GM12874 (cell line): ENCODE data around the gene NR1I2.

Experiments used
- TF ChIP-seq, protein P1 (sequence below): IDR thresholded peaks from 2 replicates; pipeline ENCODE4 v1.5.1; 2011; ENCODE audit warnings: low read depth, mild to moderate bottlenecking, control low read depth, low read length, moderate library complexity; ENCODE audit not compliant: insufficient read depth

Gene NR1I2

DNA sequence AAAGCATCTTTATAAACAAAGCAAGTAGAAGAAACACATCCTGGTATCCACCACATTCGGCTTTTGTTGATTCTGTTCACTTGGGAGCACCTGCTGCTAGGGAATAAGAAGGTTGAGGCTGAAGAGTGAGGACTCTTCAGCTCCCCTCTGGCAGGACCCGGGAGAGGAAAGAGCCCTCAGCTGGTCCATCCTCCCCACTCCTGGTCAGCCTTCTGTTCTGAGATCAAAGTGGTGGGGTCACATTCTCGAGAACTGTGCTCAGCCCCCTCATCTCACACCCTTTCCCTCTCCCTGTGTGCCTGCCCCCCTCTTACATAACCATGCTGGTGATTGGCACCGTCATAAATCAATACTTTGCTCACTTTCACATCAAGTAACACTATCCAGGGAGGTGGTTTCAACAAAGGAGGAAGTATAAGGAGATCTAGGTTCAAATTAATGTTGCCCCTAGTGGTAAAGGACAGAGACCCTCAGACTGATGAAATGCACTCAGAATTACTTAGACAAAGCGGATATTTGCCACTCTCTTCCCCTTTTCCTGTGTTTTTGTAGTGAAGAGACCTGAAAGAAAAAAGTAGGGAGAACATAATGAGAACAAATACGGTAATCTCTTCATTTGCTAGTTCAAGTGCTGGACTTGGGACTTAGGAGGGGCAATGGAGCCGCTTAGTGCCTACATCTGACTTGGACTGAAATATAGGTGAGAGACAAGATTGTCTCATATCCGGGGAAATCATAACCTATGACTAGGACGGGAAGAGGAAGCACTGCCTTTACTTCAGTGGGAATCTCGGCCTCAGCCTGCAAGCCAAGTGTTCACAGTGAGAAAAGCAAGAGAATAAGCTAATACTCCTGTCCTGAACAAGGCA lies at the start of gene NR1I2:
NR1I2 (plus strand) TSS at position 772 of the 869 bp plus-strand sequence.
- TF ChIP-seq, protein P1, sequence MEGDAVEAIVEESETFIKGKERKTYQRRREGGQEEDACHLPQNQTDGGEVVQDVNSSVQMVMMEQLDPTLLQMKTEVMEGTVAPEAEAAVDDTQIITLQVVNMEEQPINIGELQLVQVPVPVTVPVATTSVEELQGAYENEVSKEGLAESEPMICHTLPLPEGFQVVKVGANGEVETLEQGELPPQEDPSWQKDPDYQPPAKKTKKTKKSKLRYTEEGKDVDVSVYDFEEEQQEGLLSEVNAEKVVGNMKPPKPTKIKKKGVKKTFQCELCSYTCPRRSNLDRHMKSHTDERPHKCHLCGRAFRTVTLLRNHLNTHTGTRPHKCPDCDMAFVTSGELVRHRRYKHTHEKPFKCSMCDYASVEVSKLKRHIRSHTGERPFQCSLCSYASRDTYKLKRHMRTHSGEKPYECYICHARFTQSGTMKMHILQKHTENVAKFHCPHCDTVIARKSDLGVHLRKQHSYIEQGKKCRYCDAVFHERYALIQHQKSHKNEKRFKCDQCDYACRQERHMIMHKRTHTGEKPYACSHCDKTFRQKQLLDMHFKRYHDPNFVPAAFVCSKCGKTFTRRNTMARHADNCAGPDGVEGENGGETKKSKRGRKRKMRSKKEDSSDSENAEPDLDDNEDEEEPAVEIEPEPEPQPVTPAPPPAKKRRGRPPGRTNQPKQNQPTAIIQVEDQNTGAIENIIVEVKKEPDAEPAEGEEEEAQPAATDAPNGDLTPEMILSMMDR: no peak

DNA sequence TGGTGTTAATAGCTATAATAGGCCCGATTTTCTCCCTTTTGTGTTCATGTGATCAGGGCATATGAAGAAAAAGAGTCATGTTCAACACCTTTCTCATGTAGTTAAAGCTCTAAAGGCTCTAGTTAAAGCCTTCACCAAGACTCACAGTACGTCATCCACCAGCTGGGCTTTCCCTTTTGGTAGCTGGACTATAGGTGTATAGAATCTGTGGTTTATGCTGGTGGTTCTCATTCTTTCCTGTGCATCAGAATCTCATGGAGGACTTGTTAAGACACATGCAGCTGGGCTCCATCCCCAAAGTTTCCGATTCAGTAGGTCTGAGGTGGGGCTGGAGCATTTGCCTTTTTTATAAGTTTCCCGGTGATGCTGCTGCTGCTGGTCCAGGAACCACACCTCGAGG lies 48.1 kb upstream of the NR1I2 start:
- TF ChIP-seq, protein P1: no peak

DNA sequence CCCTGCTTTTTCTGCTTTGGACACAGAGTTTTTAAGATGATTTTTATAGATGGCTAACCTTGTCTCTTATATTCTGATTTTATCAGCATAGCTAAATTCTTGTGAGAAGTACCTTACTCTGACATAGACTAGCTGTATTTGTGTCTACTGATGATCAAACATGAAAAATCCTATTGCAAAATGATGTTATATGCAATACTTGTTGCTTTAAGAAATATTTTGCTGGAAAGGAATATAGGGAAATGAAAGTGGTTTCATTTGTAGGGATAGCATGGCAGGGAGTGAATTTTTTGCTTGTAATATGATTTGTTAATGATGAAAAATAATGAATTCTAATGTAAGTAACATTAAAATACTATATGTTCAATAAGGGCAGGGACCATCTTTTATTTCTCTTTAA lies 43.2 kb upstream of the NR1I2 start:
- TF ChIP-seq, protein P1: no peak

DNA sequence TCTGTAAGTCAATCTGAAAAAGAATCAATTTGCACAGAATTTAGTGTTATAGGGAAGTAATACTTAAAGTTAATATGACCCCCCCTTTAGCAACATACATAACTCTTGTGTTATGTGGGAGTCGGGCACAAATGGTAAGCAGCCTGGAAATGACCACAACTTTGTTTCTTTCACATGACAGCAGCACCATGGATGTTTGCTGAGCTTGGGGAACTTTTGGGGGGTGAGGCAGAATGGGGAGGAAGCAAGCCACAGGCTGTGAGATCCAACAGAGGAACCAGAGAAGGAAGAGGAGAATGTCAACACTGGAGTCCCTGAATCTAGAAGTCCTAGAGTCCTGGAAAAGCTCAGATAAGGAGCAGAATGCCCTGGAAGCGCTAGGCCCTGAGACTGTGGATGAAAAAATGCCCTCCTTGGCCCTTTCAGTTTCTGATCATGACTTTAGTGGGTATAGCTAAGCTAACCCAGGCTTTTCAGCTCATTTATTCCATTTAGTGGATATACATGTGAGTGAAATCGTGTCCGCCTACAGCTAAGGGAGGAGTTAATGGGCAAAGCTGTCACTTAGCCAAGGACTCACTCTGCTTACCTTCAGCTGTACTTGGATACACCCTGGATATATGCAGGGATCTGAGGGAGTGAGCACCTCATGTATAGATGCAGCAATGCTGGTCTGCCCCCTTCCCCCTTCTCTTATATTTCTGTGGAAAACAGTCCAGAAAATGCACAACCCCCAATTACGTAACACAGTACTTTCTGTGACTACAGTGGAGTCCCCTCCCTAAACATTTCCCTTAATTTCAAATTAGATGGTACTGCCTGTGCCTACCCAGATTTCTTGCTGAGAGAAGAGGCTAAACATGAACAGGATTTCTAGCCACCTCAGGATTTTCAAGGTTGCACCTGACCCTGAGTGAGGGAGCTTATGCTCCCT lies 40.0 kb upstream of the NR1I2 start:
- TF ChIP-seq, protein P1: no peak

DNA sequence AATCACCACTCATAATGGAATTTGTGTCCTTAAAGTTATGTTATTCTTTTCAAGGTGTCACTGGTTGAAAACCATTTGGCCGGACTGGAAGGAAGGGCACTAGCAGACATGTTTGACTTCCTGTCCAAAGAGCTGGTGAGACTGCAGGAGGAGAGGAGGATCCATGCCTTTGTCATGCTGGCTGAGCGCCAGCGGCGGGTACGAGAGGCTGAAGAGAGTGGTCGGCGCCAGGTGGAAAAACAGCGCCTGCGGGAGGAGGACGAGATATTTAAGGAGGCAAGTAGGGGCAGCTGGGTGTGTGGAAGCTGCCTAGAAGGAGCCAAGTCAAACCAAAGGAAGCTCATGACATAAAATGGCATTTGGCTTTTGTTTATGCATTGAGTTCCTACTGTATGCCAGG lies 38.0 kb upstream of the NR1I2 start:
- TF ChIP-seq, protein P1: no peak

DNA sequence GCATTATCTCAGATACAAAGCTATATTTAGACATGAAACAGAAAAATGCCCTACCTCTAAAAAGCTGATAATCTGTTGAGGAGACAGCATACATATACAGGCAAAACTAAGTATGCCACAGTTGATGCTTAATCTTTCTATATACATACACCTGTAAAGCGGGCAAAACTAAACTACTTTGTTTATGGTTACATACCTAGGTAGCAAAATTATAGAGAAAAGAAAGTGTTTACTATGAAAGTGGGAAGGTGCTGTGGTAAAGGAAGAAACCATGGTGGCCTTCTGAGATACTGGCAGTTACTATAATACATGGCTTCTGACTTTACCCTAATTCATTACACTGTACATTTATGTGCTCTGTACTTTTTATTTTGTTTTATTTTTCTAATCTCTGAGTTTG lies 36.0 kb upstream of the NR1I2 start:
- TF ChIP-seq, protein P1: no peak

DNA sequence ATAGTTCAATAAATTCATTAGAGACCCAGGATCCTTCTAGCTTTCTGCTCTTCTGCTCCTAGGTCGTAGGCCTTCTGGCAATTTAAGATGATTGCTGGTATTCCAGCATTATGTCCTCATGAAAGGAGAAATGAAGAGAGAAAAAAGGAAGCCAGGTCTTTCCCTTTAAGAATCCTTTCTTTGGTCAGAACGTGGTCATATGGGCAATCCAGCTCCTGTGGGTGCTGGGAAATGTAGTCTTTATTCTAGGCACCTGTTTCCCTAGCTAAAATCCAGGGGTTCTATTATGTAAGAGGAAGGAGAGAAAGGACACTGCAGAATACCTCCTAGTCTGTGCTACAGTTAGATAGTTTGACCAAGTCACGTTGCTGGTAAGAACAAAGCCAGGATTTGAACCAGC lies 35.5 kb upstream of the NR1I2 start:
- TF ChIP-seq, protein P1: no peak
